H1 (cell line): ENCODE measurements around the gene SAA1. TPM values are rescaled to one million over a fixed set of nuclear protein-coding genes. Genes with fewer than 3 reads are reported as not detected.

ENCODE experiments used
- CTCF ChIA-PET: fragments of 300-600 bp; sonication (Branson Sonifier 250); formaldehyde crosslinking; loops from one replicate; lab custom pipeline; 2021; ENCODE audit not compliant: partially characterized antibody; lab: Charles Lee
- POLR2A ChIA-PET: fragments of 300-600 bp; sonication (Branson Sonifier 250); formaldehyde crosslinking; loops from one replicate; lab custom pipeline; 2021; ENCODE audit warnings: inconsistent platforms; ENCODE audit not compliant: partially characterized antibody; lab: Charles Lee
- DNase-seq, 2 experiments: peaks; one replicate each; pipeline versions ENCODE4 v3.0.0 to v3.0.0-alpha.2; 2010 to 2022; ENCODE audit warnings: low spot score in 2 of 2, low read depth in 1 of 2, mixed read lengths in 1 of 2
- FAIRE-seq: peaks from 2 replicates; lab custom pipeline; 2011; peaks lifted over from hg19 to GRCh38; lab: Jason Lieb, UNC
- H2AFZ ChIP-seq: 2 replicates; pipeline ENCODE4 v1.8.1; 2012; ENCODE audit warnings: low read length, inconsistent platforms
- H2AK5ac ChIP-seq: 2 replicates; pipeline ENCODE4 v1.6.1; 2013; ENCODE audit warnings: low read depth, low read length
- H2BK120ac ChIP-seq: replicated peaks from 2 replicates; pipeline ENCODE3; 2013; ENCODE audit warnings: low read depth, low read length, inconsistent platforms
- H2BK12ac ChIP-seq: 2 replicates; pipeline ENCODE4 v1.6.1; 2013; ENCODE audit warnings: low read depth, low read length
- H2BK15ac ChIP-seq: 2 replicates; pipeline ENCODE4 v1.6.1; 2013; ENCODE audit warnings: low read length
- H2BK20ac ChIP-seq: 2 replicates; pipeline ENCODE4 v1.6.1; 2013; ENCODE audit warnings: low read length
- H2BK5ac ChIP-seq: 2 replicates; pipeline ENCODE4 v1.6.1; 2013; ENCODE audit warnings: low read depth, low read length
- H3K14ac ChIP-seq: 2 replicates; pipeline ENCODE4 v1.6.1; 2013; ENCODE audit warnings: inconsistent platforms; ENCODE audit not compliant: insufficient read length
- H3K18ac ChIP-seq: 2 replicates; pipeline ENCODE4 v1.6.1; 2013; ENCODE audit warnings: low read length; ENCODE audit errors: extremely low read depth
- H3K23ac ChIP-seq: 2 replicates; pipeline ENCODE4 v1.6.1; 2013; ENCODE audit warnings: inconsistent platforms; ENCODE audit not compliant: insufficient read length
- H3K23me2 ChIP-seq: 2 replicates; pipeline ENCODE4 v1.6.1; 2013; ENCODE audit warnings: low read depth, low read length
- H3K27ac ChIP-seq: 2 replicates; pipeline ENCODE4 v1.6.1; 2011; ENCODE audit warnings: low read depth, low read length, inconsistent platforms
- H3K27me3 ChIP-seq, 4 experiments: replicated peaks in 1 of 4; 1 replicate in 1 of 4; 2 replicates in 3 of 4; pipeline versions ENCODE4 v1.6.1 to v1.8.1; 2011 to 2013; ENCODE audit warnings: low read length in 3 of 4, mild to moderate bottlenecking in 3 of 4, inconsistent platforms in 2 of 4, mixed read lengths in 2 of 4, moderate library complexity in 1 of 4; ENCODE audit not compliant: control insufficient read depth in 3 of 4, insufficient read depth in 3 of 4; ENCODE audit errors: extremely low read depth in 1 of 4
- H3K36me3 ChIP-seq, 4 experiments: 2 replicates each; pipeline versions ENCODE4 v1.6.1 to v1.8.1; 2011 to 2013; ENCODE audit warnings: mild to moderate bottlenecking in 4 of 4, low read length in 3 of 4, moderate library complexity in 2 of 4, control low read depth in 1 of 4, inconsistent platforms in 1 of 4; ENCODE audit not compliant: insufficient read depth in 4 of 4, control insufficient read depth in 2 of 4
- H3K4ac ChIP-seq: replicated peaks from 2 replicates; pipeline ENCODE3; 2013; ENCODE audit warnings: low read length, low read depth, mixed read lengths, inconsistent platforms; ENCODE audit not compliant: insufficient read length
- H3K4me1 ChIP-seq, 4 experiments: replicated peaks in 1 of 4; 1 replicate in 1 of 4; 2 replicates in 3 of 4; pipeline versions ENCODE4 v1.6.1 to v1.8.1; 2011 to 2013; ENCODE audit warnings: low read length in 3 of 4, inconsistent platforms in 2 of 4, mixed read lengths in 1 of 4; ENCODE audit not compliant: insufficient read depth in 4 of 4, control insufficient read depth in 3 of 4
- H3K4me2 ChIP-seq, 2 experiments: 2 replicates each; pipeline versions ENCODE4 v1.6.1 to v1.8.1; 2011 to 2013; ENCODE audit warnings: low read depth in 2 of 2, low read length in 2 of 2, control low read depth in 1 of 2, inconsistent platforms in 1 of 2, mild to moderate bottlenecking in 1 of 2; ENCODE audit not compliant: insufficient read depth in 1 of 2
- H3K4me3 ChIP-seq, 4 experiments: fragments of 200-600, 300-600 bp in 1 of 4; sonication (generic), shearing (Covaris generic), sonication (Bioruptor Twin) in 1 of 4; 2 replicates each; pipeline versions ENCODE4 v1.5.1 to v1.8.1; 2011 to 2016; ENCODE audit warnings: low read length in 4 of 4, low read depth in 3 of 4, control low read depth in 2 of 4, inconsistent platforms in 2 of 4, mild to moderate bottlenecking in 2 of 4, mixed read lengths in 1 of 4, moderate library complexity in 1 of 4; ENCODE audit not compliant: insufficient read depth in 2 of 4; ENCODE audit errors: extremely low read depth in 1 of 4
- H3K56ac ChIP-seq: replicated peaks from 2 replicates; pipeline ENCODE3; 2013; ENCODE audit warnings: low read depth, mild to moderate bottlenecking, mixed read lengths, low read length, inconsistent platforms; ENCODE audit not compliant: insufficient read length
- H3K79me1 ChIP-seq: 2 replicates; pipeline ENCODE4 v1.6.1; 2013; ENCODE audit warnings: low read depth, low read length, control low read depth
- H3K79me2 ChIP-seq, 2 experiments: 2 replicates each; pipeline versions ENCODE4 v1.6.1 to v1.8.1; 2012 to 2013; ENCODE audit warnings: low read length in 2 of 2, mild to moderate bottlenecking in 2 of 2, inconsistent platforms in 1 of 2; ENCODE audit not compliant: insufficient read depth in 2 of 2, control insufficient read depth in 1 of 2
- H3K9ac ChIP-seq, 4 experiments: replicated peaks in 1 of 4; 1 replicate in 1 of 4; 2 replicates in 3 of 4; pipeline versions ENCODE4 v1.6.1 to v1.8.1; 2011 to 2013; ENCODE audit warnings: low read depth in 3 of 4, low read length in 3 of 4, control low read depth in 2 of 4, mild to moderate bottlenecking in 2 of 4, moderate library complexity in 2 of 4, inconsistent platforms in 1 of 4; ENCODE audit errors: extremely low read depth in 1 of 4
- H3K9me3 ChIP-seq, 2 experiments: 2 replicates each; pipeline versions ENCODE4 v1.6.1 to v1.8.1; 2012 to 2013; ENCODE audit warnings: mild to moderate bottlenecking in 2 of 2, moderate library complexity in 2 of 2, control low read depth in 1 of 2, inconsistent platforms in 1 of 2, low read depth in 1 of 2, low read length in 1 of 2, mixed read lengths in 1 of 2; ENCODE audit not compliant: insufficient read depth in 2 of 2
- H4K20me1 ChIP-seq, 2 experiments: replicated peaks in 1 of 2; 2 replicates each; pipeline versions ENCODE3 to v1.8.1; 2011 to 2013; ENCODE audit warnings: inconsistent platforms in 2 of 2, low read length in 2 of 2, mild to moderate bottlenecking in 1 of 2; ENCODE audit not compliant: insufficient read depth in 2 of 2, control insufficient read depth in 1 of 2
- H4K5ac ChIP-seq: 2 replicates; pipeline ENCODE4 v1.6.1; 2013; ENCODE audit warnings: low read length, low read depth, mixed read lengths, inconsistent platforms; ENCODE audit not compliant: insufficient read length
- H4K8ac ChIP-seq: 2 replicates; pipeline ENCODE4 v1.8.0; 2013; ENCODE audit warnings: mild to moderate bottlenecking, moderate library complexity, low read length, inconsistent platforms; ENCODE audit not compliant: insufficient read depth; ENCODE audit errors: extremely low read depth
- H4K91ac ChIP-seq: replicated peaks from 2 replicates; pipeline ENCODE3; 2013; ENCODE audit warnings: low read length, mixed read lengths, inconsistent platforms; ENCODE audit not compliant: insufficient read length
- ATF3 ChIP-seq: IDR thresholded peaks from 2 replicates; pipeline ENCODE4 v1.6.1; 2011; ENCODE audit warnings: low read depth, mild to moderate bottlenecking, low read length; ENCODE audit not compliant: insufficient read depth
- BRCA1 ChIP-seq: IDR thresholded peaks from 2 replicates; pipeline ENCODE4 v1.6.1; 2012; ENCODE audit warnings: low read depth, low read length, improper control_type of control experiment
- CEBPB ChIP-seq: IDR thresholded peaks from 2 replicates; pipeline ENCODE4 v1.6.1; 2012; ENCODE audit warnings: low read depth, low read length
- EGR1 ChIP-seq: IDR thresholded peaks from 2 replicates; pipeline ENCODE4 v1.6.1; 2011; ENCODE audit warnings: low read depth, low read length, borderline replicate concordance
- HDAC2 ChIP-seq, 2 experiments: fragments of 300-600 bp in 1 of 2; sonication (generic) in 1 of 2; IDR thresholded peaks; 2 replicates each; pipeline ENCODE4 v1.6.1; 2011 to 2012; ENCODE audit warnings: low read depth in 2 of 2, low read length in 2 of 2, mild to moderate bottlenecking in 2 of 2, moderate library complexity in 2 of 2, borderline replicate concordance in 1 of 2, inconsistent platforms in 1 of 2
- MAX ChIP-seq: IDR thresholded peaks from 2 replicates; pipeline ENCODE4 v1.6.1; 2012; ENCODE audit warnings: inconsistent platforms
- NRF1 ChIP-seq: IDR thresholded peaks from 2 replicates; pipeline ENCODE4 v1.6.1; 2011; ENCODE audit warnings: mild to moderate bottlenecking, low read depth, low read length, improper control_type of control experiment
- POU5F1 ChIP-seq: IDR thresholded peaks from 2 replicates; pipeline ENCODE4 v1.6.1; 2011; ENCODE audit warnings: low read depth, mild to moderate bottlenecking, low read length, moderate library complexity
- RXRA ChIP-seq: IDR thresholded peaks from 2 replicates; pipeline ENCODE4 v1.6.1; 2011; ENCODE audit warnings: low read depth, mild to moderate bottlenecking, low read length, moderate library complexity; ENCODE audit not compliant: insufficient read depth
- USF2 ChIP-seq: IDR thresholded peaks from 2 replicates; pipeline ENCODE4 v1.6.1; 2011; ENCODE audit warnings: low read length, improper control_type of control experiment
- YY1 ChIP-seq: IDR thresholded peaks from 2 replicates; pipeline ENCODE4 v1.6.1; 2011; ENCODE audit warnings: low read depth, mild to moderate bottlenecking, low read length
- WGBS, 2 experiments: shearing (Covaris generic) in 1 of 2; methylation state at CpG; one replicate each; pipeline versions ENCODE4 v1.1.6 to v1.1.7; 2013 to 2015; ENCODE audit warnings: low lambda C conversion rate in 2 of 2, mixed read lengths in 2 of 2, inconsistent platforms in 1 of 2, low coverage in 1 of 2, missing lambda C conversion rate in 1 of 2; ENCODE audit not compliant: insufficient replicate concordance in 2 of 2, insufficient coverage in 1 of 2, insufficient read length in 1 of 2; ENCODE audit errors: extremely low coverage in 1 of 2, missing lambda C conversion rate in 1 of 2; 5-methylcytosine and 5-hydroxymethylcytosine counted together
- polyA plus RNA-seq, 7 experiments: library from polyadenylated mRNA; depleted of rRNA in 3 of 7; stranded (reverse) in 5 of 7; unstranded in 2 of 7; fragments of >200 nt in 5 of 7; fragments of 200-250 nt in 2 of 7; gene quantifications; 1 replicate in 5 of 7; 2 replicates in 1 of 7; 4 replicates in 1 of 7; pipeline versions ENCODE4 v1.2.1 to v1.2.3, GENCODE V29; 2011 to 2013; ENCODE audit warnings: missing spikeins in 2 of 7, mixed read lengths in 2 of 7
- total RNA-seq: library from RNA; stranded (reverse); fragmentation: NEBNext Ultra II Directional; extraction: Animal tissue kit (Norgen Biotek cat#: 25700); gene quantifications from 2 replicates; pipeline ENCODE4 v1.2.1, GENCODE V29; 2021

SAA1 gene
- total and polyA plus RNA-seq, 2 of the 8 experiments (the other 6 are each of a cell fraction or from before 2014, with no cell fraction given) = 0.41 TPM; not detected in 1

DNA sequence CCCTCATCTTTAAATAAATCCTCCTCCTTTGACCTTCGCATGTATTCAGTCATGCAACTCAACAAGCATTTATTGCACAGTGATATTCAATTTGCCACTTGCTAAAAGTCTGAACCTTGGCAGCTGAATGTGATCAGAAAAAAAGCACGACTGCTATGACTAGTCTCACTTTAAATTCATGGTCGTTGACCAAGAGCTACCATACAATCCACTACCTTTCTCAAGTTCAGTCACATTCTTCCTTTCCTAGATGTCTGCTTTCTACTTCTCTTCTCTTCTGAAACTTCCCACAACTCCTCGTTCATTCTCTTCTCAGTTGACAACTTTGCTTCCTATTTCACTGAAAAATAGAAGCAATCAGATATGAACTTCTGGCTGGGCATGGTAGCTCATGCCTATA, 2.0 kb upstream of the SAA1 start:
- Histone ChIP-seq H3K23me2 (no peaks in the 10 kb centered on the region; the same call in 1 of the 2 replicates), H4K8ac (no peak overlapping the region), H3K14ac (no peak overlapping the region), H3K56ac (no peak overlapping the region), H3K79me2 (no peaks in the 10 kb centered on the region), H3K23ac (no peak overlapping the region), H2BK120ac (no peak overlapping the region), H3K4me2 (no peak overlapping the region), H2BK15ac (no peak overlapping the region), H3K36me3 (no peaks in the 10 kb centered on the region), H3K4me1 (peaks cover 0 to 3% (median under 1%) of the 10 kb centered on the region in 4 experiments; a peak in 2 of 7 replicates), H4K20me1 (no peaks in the 10 kb centered on the region), H3K9ac (no peak overlapping the region), H3K9me3 (no peaks in the 10 kb centered on the region; a peak in 1 of 4 replicates), H3K27ac (no peak overlapping the region), H4K91ac (no peak overlapping the region), H2AK5ac (no peak overlapping the region), H3K4me3 (no peak overlapping the region), H2BK20ac (no peak overlapping the region), H3K79me1 (no peaks in the 10 kb centered on the region), H3K4ac (no peak overlapping the region), H2BK12ac (0 out of 2 replicates have a peak overlapping the region, but pooled peaks have one; percentile 63), H3K18ac (no peak overlapping the region), H2AFZ (no peak overlapping the region), H3K27me3 (no peaks in the 10 kb centered on the region), H4K5ac (no peak overlapping the region), H2BK5ac (no peak overlapping the region)
- ChIA-PET CTCF (interaction anchor here (0.6 to 1.2 kb wide), 3 partner anchors 20 to 468 kb away, joined by 3 to 4 read pairs (median 4); partner anchors contain the start of gene SAAL1), POLR2A (interaction anchor here (0.7 kb wide), 1 partner anchor 11 kb away, joined by 3 read pairs; no protein-coding TSS in a partner anchor)
- WGBS, 2 experiments = 85% methylated on average over 4 of the region's 4 CpGs; no CpG with 5 or more reads in 1 of the 2 experiments
- no peak for FAIRE-seq
- no peak for DNase-seq
- TF ChIP-seq BRCA1 (no peak), RXRA (no peak), NRF1 (no peak), MAX (no peak), EGR1 (no peak), CEBPB (no peak), USF2 (no peak), YY1 (no peak), POU5F1 (no peak), HDAC2 (IDR thresholded peaks at IDR 0.05; ENCODE audit: borderline replicate concordance in 1 of 2, low read depth in 2 of 2, low read length in 2 of 2) (no peak), ATF3 (no peak)
